Osteocyte (in vitro differentiated cells): ENCODE results near the gene SLC22A23. TPM values are rescaled to one million over a fixed set of nuclear protein-coding genes. Genes with fewer than 3 reads are reported as not detected.

Experiments
- DNase-seq: peaks from one replicate; pipeline ENCODE4 v3.0.0; 2021; ENCODE audit warnings: mixed read lengths; ENCODE audit not compliant: unreplicated experiment; ENCODE audit errors: extremely low spot score
- H3K27ac Mint-ChIP-seq: one replicate; pipeline ENCODE4 v1.8.0; 2021; ENCODE audit warnings: mild to moderate bottlenecking, mixed read lengths; ENCODE audit not compliant: unreplicated experiment
- H3K27me3 Mint-ChIP-seq: one replicate; pipeline ENCODE4 v1.8.0; 2021; ENCODE audit warnings: mixed read lengths; ENCODE audit not compliant: unreplicated experiment
- H3K36me3 Mint-ChIP-seq: one replicate; pipeline ENCODE4 v1.8.0; 2021; ENCODE audit warnings: mixed read lengths; ENCODE audit not compliant: unreplicated experiment
- H3K4me1 Mint-ChIP-seq: one replicate; pipeline ENCODE4 v1.8.0; 2021; ENCODE audit warnings: mixed read lengths; ENCODE audit not compliant: unreplicated experiment
- H3K4me3 Mint-ChIP-seq: one replicate; pipeline ENCODE4 v1.8.0; 2021; ENCODE audit warnings: mild to moderate bottlenecking, moderate library complexity, mixed read lengths; ENCODE audit not compliant: unreplicated experiment
- H3K9me3 Mint-ChIP-seq: one replicate; pipeline ENCODE4 v1.8.0; 2021; ENCODE audit warnings: mixed read lengths; ENCODE audit not compliant: unreplicated experiment
- total RNA-seq: library from RNA; stranded (reverse); gene quantifications from 2 replicates; pipeline ENCODE4 v1.2.1, GENCODE V29; 2021
- TF ChIP-seq, protein P1 (sequence below): fragments of 200-600 bp; sonication (generic); IDR thresholded peaks from 2 replicates; pipeline ENCODE4 v1.5.0; 2021; ENCODE audit warnings: antibody characterized with exemption, mild to moderate bottlenecking, moderate library complexity

SLC22A23 gene
- total RNA-seq, 1 donor from 2014 or later = 10.4 TPM

DNA sequence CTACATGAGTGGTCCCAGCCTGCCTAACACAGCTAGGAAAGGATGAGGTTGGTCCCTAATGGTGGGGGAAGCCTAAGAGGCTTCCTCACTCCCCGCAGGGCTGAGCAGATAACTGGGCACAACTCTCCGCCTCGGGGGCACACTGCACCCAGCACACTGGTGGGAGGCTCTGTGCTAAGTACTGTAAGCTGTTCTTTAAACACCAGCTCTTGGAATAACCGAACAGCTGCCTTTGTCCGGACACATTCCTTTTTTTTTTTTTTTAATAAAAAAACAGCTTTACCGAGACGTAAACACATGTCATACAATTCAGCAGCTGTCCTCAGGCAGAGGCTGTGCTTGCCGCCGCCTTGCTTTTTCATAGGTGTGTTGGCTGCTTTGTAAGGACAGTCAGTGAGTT lies 191.2 kb downstream of the SLC22A23 start:
- H3K27me3 Mint-ChIP-seq = no peaks in the 10 kb centered on the region
- H3K36me3 Mint-ChIP-seq = peaks cover 34% of the 10 kb centered on the region
- TF ChIP-seq, protein P1, sequence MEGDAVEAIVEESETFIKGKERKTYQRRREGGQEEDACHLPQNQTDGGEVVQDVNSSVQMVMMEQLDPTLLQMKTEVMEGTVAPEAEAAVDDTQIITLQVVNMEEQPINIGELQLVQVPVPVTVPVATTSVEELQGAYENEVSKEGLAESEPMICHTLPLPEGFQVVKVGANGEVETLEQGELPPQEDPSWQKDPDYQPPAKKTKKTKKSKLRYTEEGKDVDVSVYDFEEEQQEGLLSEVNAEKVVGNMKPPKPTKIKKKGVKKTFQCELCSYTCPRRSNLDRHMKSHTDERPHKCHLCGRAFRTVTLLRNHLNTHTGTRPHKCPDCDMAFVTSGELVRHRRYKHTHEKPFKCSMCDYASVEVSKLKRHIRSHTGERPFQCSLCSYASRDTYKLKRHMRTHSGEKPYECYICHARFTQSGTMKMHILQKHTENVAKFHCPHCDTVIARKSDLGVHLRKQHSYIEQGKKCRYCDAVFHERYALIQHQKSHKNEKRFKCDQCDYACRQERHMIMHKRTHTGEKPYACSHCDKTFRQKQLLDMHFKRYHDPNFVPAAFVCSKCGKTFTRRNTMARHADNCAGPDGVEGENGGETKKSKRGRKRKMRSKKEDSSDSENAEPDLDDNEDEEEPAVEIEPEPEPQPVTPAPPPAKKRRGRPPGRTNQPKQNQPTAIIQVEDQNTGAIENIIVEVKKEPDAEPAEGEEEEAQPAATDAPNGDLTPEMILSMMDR = no peak
- DNase-seq = no peak
- H3K4me3 Mint-ChIP-seq = no peak overlapping the region
- H3K27ac Mint-ChIP-seq = no peak overlapping the region
- H3K9me3 Mint-ChIP-seq = no peaks in the 10 kb centered on the region
- peaks cover 17% of the 10 kb centered on the region for H3K4me1 Mint-ChIP-seq

DNA sequence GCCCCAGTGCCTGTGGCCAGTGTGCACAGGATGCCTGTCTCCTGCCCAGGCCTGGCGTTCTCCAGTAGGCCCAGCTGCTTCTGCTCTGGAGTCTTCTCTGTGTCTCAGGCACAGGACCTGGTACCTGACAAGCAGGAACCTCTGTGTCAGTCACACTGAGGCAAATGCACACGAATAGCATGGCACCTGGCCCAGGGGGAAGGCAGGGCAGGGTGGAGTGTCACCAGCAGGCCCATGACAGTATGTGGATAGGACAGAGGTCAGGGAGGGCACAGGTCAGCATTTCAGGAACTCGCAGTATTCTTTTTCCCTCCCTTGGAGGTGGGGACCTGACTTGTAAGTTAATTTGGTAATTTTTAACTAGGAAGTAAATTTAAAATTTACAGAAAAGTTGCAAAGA lies 192.5 kb downstream of the SLC22A23 start:
- no peak for DNase-seq
- Mint-ChIP-seq H3K36me3 (peaks cover 23% of the 10 kb centered on the region), H3K27me3 (no peaks in the 10 kb centered on the region), H3K4me1 (peaks cover 26% of the 10 kb centered on the region), H3K27ac (no peak overlapping the region), H3K4me3 (no peak overlapping the region), H3K9me3 (no peaks in the 10 kb centered on the region)
- TF ChIP-seq, protein P1 = no peak

DNA sequence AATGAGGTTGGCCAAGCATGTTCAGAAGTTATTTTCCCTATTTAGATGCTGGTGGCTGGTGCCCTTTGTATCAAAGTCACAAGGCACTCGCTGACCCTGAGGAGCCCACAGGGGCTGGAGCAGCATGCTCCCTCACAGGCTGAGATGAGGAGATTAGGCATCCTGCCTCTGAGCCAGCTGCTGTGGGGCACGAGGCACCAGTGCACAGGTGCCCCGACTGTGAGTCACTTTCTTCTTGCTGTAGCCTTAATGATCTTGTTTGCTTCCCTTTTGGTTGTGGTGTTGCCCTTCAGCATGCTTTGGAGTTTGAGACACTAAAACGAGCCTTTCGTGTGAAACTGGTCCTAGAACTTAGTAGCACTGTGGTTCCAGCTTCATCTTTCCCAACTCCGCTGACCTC lies 193.8 kb downstream of the SLC22A23 start:
- Mint-ChIP-seq H3K9me3 (no peaks in the 10 kb centered on the region), H3K36me3 (peaks cover 10% of the 10 kb centered on the region)
- no peak for DNase-seq

DNA sequence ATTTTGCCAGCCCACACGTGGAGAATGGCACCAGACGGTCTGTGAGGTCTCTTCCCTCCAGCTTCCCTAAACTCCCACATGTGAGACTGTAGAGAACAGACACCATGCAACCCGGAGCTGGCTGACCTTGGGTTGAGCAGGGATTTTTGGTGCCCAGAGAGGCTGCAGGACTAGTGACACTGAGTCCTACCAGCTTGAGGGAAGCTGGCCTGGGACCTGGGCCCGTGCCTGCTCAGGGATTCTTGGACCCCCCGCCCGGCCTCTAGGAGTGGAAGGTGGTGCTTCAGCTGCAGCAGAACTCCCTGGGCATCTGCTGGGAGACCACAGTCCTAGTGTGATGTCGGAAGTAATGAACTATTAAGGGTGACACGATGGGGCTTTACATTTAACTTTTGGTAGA lies 194.9 kb downstream of the SLC22A23 start:
- DNase-seq = no peak
- Mint-ChIP-seq H3K4me1 (peaks cover 26% of the 10 kb centered on the region), H3K36me3 (peaks cover 8% of the 10 kb centered on the region), H3K27ac (no peak overlapping the region), H3K9me3 (no peaks in the 10 kb centered on the region), H3K27me3 (no peaks in the 10 kb centered on the region), H3K4me3 (no peak overlapping the region)
- TF ChIP-seq, protein P1 = no peak

More for the DNA sequence above, 193.8 kb downstream of the SLC22A23 start:
- TF ChIP-seq, protein P1 = no peak
- Mint-ChIP-seq H3K27ac (no peak overlapping the region), H3K4me1 (peaks cover 26% of the 10 kb centered on the region), H3K27me3 (no peaks in the 10 kb centered on the region), H3K4me3 (no peak overlapping the region)

DNA sequence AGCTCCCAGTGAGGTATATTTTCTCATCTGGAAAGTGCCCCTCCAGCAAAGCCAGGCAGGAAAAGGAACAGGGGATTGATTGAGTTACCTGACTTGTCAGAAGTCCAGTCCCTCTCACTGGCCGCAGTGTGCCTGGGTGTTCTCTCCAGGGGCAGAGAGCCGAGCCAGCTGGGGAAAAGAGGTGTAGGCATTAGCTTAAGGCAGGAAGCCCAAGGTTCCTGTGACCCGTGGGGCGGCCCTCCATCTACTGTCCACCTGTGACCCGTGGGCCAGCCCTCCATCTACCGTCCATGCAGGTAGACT lies 195.4 kb downstream of the SLC22A23 start:
- Mint-ChIP-seq H3K27me3 (no peaks in the 10 kb centered on the region), H3K9me3 (no peaks in the 10 kb centered on the region), H3K36me3 (peaks cover 8% of the 10 kb centered on the region), H3K4me1 (peaks cover 26% of the 10 kb centered on the region), H3K27ac (peak overlapping the region; percentile 72), H3K4me3 (no peak overlapping the region)
- no peak for DNase-seq
- TF ChIP-seq, protein P1 = no peak
